K562 (cell line): ENCODE measurements around the gene MEP1B. TPM values are rescaled to one million over a fixed set of nuclear protein-coding genes. Genes with fewer than 3 reads are reported as not detected.

Source experiments
- NR2C2 ChIP-seq, 2 experiments: fragments of 200-800 bp in 1 of 2; sonication (Bioruptor generic) in 1 of 2; sonication (generic) in 1 of 2; formaldehyde crosslinking in 1 of 2; IDR thresholded peaks; 2 replicates each; pipeline versions ENCODE4 v1.6.1 to v1.8.0; 2016 to 2022; ENCODE audit warnings: mild to moderate bottlenecking in 1 of 2, missing compliant biosample characterization in 1 of 2, missing genetic modification characterization in 1 of 2, missing genetic modification reagents in 1 of 2
- NRF1 ChIP-seq, 2 experiments: fragments of 450-650 bp; IDR thresholded peaks in 1 of 2; conservative IDR thresholded peaks in 1 of 2; 2 replicates each; pipeline ENCODE4 v1.6.1; 2014; ENCODE audit warnings: mild to moderate bottlenecking in 2 of 2
- RBM15 ChIP-seq: fragments of 200-400 bp; formaldehyde crosslinking; IDR thresholded peaks from 2 replicates; pipeline ENCODE4 v1.6.1; 2018; ENCODE audit warnings: mild to moderate bottlenecking, low read length, moderate library complexity; ENCODE audit not compliant: insufficient read depth
- SLC30A9 ChIP-seq: fragments of 250-450 bp; sonication (Bioruptor Pico); IDR thresholded peaks from 2 replicates; pipeline ENCODE4 v1.8.0; 2022; ENCODE audit warnings: mild to moderate bottlenecking, moderate library complexity
- TEAD4 ChIP-seq, 2 experiments: sonication (generic) in 1 of 2; formaldehyde crosslinking in 1 of 2; IDR thresholded peaks; 2 replicates each; pipeline versions ENCODE4 v1.6.1 to v1.8.0; 2012 to 2022; ENCODE audit warnings: borderline replicate concordance in 1 of 2, inconsistent platforms in 1 of 2, low read length in 1 of 2, mild to moderate bottlenecking in 1 of 2, missing genetic modification reagents in 1 of 2
- UBTF ChIP-seq, 2 experiments: IDR thresholded peaks; 2 replicates each; pipeline ENCODE4 v1.6.1; 2012; ENCODE audit warnings: improper control_type of control experiment in 2 of 2, low read depth in 2 of 2, low read length in 2 of 2, borderline replicate concordance in 1 of 2
- ZBTB17 ChIP-seq: fragments of 450-650 bp; formaldehyde crosslinking; IDR thresholded peaks from 2 replicates; pipeline ENCODE4 v1.4.0; 2020; ENCODE audit warnings: mild to moderate bottlenecking
- ZNF695 ChIP-seq: fragments of 450-650 bp; formaldehyde crosslinking; IDR thresholded peaks from 2 replicates; pipeline ENCODE4 v1.4.0; 2020; ENCODE audit warnings: mild to moderate bottlenecking, moderate library complexity
- ZNF764 ChIP-seq: fragments of 250-450 bp; sonication (Bioruptor Pico); IDR thresholded peaks from 2 replicates; pipeline ENCODE4 v1.4.0; 2020; ENCODE audit warnings: low read depth, mild to moderate bottlenecking, moderate library complexity
- polyA plus RNA-seq, 8 experiments: library from polyadenylated mRNA; depleted of rRNA in 4 of 8; stranded (reverse) in 5 of 8; unstranded in 3 of 8; fragments of >200 nt; fragmentation: Nextera tagmentation in 2 of 8; fragmentation: Illumina TruSeq in 1 of 8; extraction: Ambion mirVana in 2 of 8; extraction: Trizol in 1 of 8; gene quantifications; 2 replicates each; pipeline versions ENCODE4 v1.2.1 to v1.2.3, GENCODE V29; 2011 to 2014; ENCODE audit warnings: inconsistent platforms in 1 of 8, missing spikeins in 1 of 8
- total RNA-seq, 7 experiments: library from RNA; depleted of rRNA in 6 of 7; stranded (reverse); fragments of >200 nt in 6 of 7; fragmentation: Illumina TruSeq in 2 of 7; extraction: Trizol in 2 of 7; gene quantifications; 2 replicates each; pipeline versions ENCODE4 v1.2.1 to v1.2.3, GENCODE V29; 2011 to 2021; ENCODE audit warnings: low replicate concordance in 1 of 7

MEP1B gene
- total and polyA plus RNA-seq, 9 of the 15 experiments (the other 6 are each of a cell fraction or from before 2014, with no cell fraction given) = 0.03 to 0.11 TPM; not detected in 7

DNA sequence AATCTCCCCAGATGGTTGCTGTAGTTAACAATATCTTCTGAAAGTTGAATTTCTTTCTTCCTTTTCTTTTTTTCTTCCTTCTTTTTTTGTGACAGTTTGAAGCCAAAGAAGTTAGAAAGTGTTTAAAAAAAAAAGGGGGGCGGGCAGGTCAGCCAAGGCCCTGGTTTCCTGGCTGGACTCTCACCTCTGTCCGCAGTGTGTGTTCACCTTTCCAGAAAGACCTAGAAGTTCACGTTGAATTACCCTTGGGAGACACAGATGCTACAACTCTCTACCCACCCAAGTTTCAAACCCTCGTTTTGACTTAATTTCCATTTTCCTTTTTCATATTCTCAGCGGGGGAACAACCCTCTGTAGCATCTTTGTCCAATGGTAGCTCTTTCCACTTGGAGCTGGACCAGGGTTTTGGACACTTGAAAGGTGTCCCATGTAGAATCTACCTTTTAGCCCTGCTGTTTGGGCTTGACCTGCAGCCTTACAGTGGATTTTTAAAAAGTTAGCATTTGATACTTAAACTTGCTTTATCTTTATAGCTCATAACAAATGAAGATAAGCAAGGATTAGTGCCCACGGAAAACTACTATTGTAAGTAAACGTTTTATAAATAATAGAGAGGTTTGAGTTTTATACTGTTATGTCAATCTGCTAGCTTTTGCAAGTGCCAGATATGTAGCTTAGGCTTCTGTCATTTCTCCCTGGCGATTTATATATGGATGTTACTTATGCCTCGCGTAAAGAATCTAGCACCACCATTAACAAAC, 20.0 kb downstream of the MEP1B start (continued):
- TF ChIP-seq RBM15 (no peak), ZBTB17 (CRISPR knock-in tag) (no peak), UBTF (IDR thresholded peaks at IDR 0.05; ENCODE audit: borderline replicate concordance in 1 of 2, low read depth in 2 of 2, low read length in 2 of 2) (no peak), SLC30A9 (CRISPR knock-in tag) (no peak), ZNF695 (CRISPR knock-in tag) (no peak), NRF1 (conservative IDR thresholded peaks at IDR 0.05 in 1 of 2, IDR thresholded peaks at IDR 0.05 in 1 of 2) (no peak), ZNF764 (no peak), TEAD4 (IDR thresholded peaks at IDR 0.05; ENCODE audit: low read length) (no peak), TEAD4 (CRISPR knock-in tag; IDR thresholded peaks at IDR 0.05; ENCODE audit: borderline replicate concordance) (no peak), NR2C2 (CRISPR knock-in tag; IDR thresholded peaks at IDR 0.05) (no peak), NR2C2 (tag; IDR thresholded peaks at IDR 0.05) (no peak)
